Activated CD8-positive, alpha-beta memory T cell treated with anti-CD3 and anti-CD28 coated beads for 1 hour (primary cell): ENCODE results near the gene OR7E24.
"Not testable (repeated sequence)": the region's sequence is repeated elsewhere in the genome, so short reads cannot be mapped to it uniquely, and the experiment has no call there.

Experiments
- DNase-seq, 2 donors: peaks; one replicate each; pipeline ENCODE4 v3.0.0-alpha.2; 2020; ENCODE audit warnings: low read depth in 1 of 2; ENCODE audit errors: extremely low read depth in 1 of 2

Gene OR7E24

DNA sequence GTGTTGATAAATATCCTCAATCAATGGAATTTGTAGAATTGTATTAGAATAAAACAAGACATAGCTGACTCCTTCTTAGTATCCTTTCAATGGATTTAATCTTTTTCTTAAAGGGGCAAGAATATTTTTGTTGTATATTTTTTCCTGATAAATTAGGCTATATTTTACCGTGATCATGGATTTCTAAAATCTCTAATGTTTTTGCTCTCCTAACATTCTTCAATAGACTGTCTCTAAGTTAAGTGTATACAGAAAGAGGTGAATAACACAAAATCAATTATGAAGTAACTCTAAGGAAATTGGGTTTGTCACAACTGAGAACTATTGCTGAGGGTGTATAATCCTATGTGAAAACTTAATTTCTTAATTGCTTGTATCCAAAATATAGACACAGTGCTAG is at the start of gene OR7E24:
Gene OR7E24 (plus strand): TSS at position 301 of the 400 bp plus-strand sequence. CDS start 114 bp downstream, outside the sequence.
- DNase-seq = no peak

GRCh38 chr19:9205501-9206113 is 45.1 kb upstream of the OR7E24 start:
- DNase-seq = peak; percentile 21 to 53

GRCh38 chr19:9219489-9219888 is 31.2 kb upstream of the OR7E24 start, which contains the start of gene OR7D4:
Gene OR7D4, minus strand, starts transcription at chr19:9219589. Its CDS starts 4,752 bp downstream, at chr19:9214837.
- no peak for DNase-seq

DNA sequence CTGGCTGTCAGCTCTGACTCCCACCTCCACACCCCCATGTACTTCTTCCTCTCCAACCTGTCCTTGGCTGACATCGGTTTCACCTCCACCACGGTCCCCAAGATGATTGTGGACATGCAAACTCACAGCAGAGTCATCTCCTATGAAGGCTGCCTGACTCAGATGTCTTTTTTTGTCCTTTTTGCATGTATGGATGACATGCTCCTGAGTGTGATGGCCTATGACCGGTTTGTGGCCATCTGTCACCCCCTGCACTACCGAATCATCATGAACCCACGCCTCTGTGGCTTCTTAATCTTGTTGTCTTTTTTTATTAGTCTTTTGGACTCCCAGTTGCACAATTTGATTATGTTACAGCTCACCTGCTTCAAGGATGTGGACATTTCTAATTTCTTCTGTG is 506 bp downstream of the OR7E24 start:
- no peak for DNase-seq

GRCh38 chr19:9283485-9283884 is 32.8 kb downstream of the OR7E24 start:
- not testable (repeated sequence) for DNase-seq

DNA sequence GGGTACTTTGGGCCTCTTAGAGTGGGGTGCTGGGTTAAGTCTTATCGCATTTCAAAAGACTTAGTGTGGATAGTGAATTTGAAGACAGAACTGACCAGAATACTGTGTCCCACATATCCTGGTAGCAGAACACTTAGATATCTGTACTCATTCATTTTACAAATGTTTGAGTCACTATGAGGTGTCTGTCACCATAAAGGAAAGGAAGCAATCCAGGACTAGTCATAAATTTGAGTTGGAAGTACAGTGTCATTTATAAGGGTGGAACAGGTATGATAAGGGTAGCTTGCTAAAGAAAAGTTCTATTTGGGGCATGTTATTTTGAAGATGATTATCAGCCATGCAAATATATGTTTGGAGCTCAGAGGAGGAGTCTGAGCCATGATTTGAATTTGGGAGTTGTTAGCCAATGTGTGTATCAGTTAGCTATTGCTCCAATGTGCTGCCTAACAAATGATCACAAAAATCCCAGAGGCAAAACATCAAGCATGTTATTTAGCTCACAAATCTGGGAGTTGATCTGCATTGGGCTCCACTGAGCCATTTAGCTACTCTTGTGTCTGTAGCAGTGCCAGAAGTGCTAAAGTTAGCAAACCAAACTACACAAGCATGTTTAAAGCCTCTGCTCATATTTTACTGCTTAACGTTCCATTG is 38.6 kb downstream of the OR7E24 start:
- DNase-seq = no peak

- no peak for DNase-seq
Measured at GRCh38 chr19:9295411-9295849, 44.7 kb downstream of the OR7E24 start.

DNA sequence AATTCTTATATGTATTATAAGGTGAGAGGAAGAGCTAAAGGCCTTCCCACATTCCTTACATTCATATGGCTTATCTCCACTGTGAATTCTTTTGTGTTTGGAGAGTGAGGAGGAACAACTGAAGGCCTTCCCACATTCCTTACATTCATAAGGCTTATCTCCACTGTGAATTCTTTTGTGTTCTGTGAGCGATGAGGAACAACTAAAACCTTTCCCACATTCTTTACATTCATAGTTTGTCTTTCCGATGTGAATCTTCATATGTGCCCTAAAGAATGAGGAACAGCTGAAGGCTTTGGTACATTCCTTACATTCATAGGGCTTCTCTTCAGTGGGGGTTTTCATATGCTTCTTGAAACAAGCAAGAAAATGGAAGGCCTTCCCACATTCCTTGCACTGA is 45.6 kb downstream of the OR7E24 start:
- no peak for DNase-seq
